NCI-H526 treated with DMSO at 0.1 percent for 48 hours (cell line): ENCODE measurements around the gene LIMS1.
"Not testable (repeated sequence)": the region's sequence is repeated elsewhere in the genome, so short reads cannot be mapped to it uniquely, and the experiment has no call there.

Experiments used
- DNase-seq: peaks from one replicate; lab custom pipeline; 2025; lab: John Stamatoyannopoulos, UW

The LIMS1 gene

GRCh38 chr2:108552566-108552965, 18.3 kb downstream of the LIMS1 start:
- no peak for DNase-seq

- DNase-seq: no peak
Measured at GRCh38 chr2:108553209-108553919, 19.1 kb downstream of the LIMS1 start.

GRCh38 chr2:108554528-108554927, 20.3 kb downstream of the LIMS1 start:
- DNase-seq: no peak

GRCh38 chr2:108555572-108555971, 21.3 kb downstream of the LIMS1 start:
- no peak for DNase-seq

- DNase-seq: not testable (repeated sequence)
Measured at GRCh38 chr2:108556581-108556980, 22.3 kb downstream of the LIMS1 start.

- DNase-seq: no peak
Measured at GRCh38 chr2:108560241-108560811, 26.1 kb downstream of the LIMS1 start.

- no peak for DNase-seq
Measured at GRCh38 chr2:108560895-108561530, 26.7 kb downstream of the LIMS1 start.

GRCh38 chr2:108562274-108562673, 28.0 kb downstream of the LIMS1 start:
- no peak for DNase-seq

- no peak for DNase-seq
Measured at GRCh38 chr2:108564510-108564909, 30.2 kb downstream of the LIMS1 start.

GRCh38 chr2:108565778-108566375, 31.6 kb downstream of the LIMS1 start:
- no peak for DNase-seq

- no peak for DNase-seq
Measured at GRCh38 chr2:108570416-108570815, 36.1 kb downstream of the LIMS1 start.

- DNase-seq: no peak
Measured at GRCh38 chr2:108571286-108571685, 37.0 kb downstream of the LIMS1 start.

- no peak for DNase-seq
Measured at GRCh38 chr2:108573061-108573460, 38.8 kb downstream of the LIMS1 start.

- DNase-seq: no peak
Measured at GRCh38 chr2:108574332-108574731, 40.1 kb downstream of the LIMS1 start.

GRCh38 chr2:108575132-108575966, 41.1 kb downstream of the LIMS1 start:
- DNase-seq: no peak

GRCh38 chr2:108577099-108577498, 42.8 kb downstream of the LIMS1 start:
- no peak for DNase-seq

GRCh38 chr2:108579623-108580022, 45.4 kb downstream of the LIMS1 start:
- DNase-seq: no peak

GRCh38 chr2:108580050-108580449, 45.8 kb downstream of the LIMS1 start:
- DNase-seq: no peak

GRCh38 chr2:108583903-108584520, 49.7 kb downstream of the LIMS1 start:
- DNase-seq: peak; percentile 9

GRCh38 chr2:108585436-108585835, 51.2 kb downstream of the LIMS1 start:
- DNase-seq: no peak

- no peak for DNase-seq
Measured at GRCh38 chr2:108586116-108586515, 51.8 kb downstream of the LIMS1 start.

- no peak for DNase-seq
Measured at GRCh38 chr2:108586631-108587030, 52.4 kb downstream of the LIMS1 start.
